Hematopoietic multipotent progenitor cell (in vitro differentiated cells): ENCODE data around the gene CIDEB. TPM values are rescaled to one million over a fixed set of nuclear protein-coding genes. Genes with fewer than 3 reads are reported as not detected.

Source experiments
- DNase-seq, 3 donors: peaks; one replicate each; pipeline ENCODE4 v3.0.0-alpha.2; 2011 to 2015; ENCODE audit warnings: low read depth in 2 of 3, low spot score in 2 of 3
- total RNA-seq: library from RNA; depleted of rRNA; stranded (reverse); fragments of >200 nt; gene quantifications from one replicate; pipeline ENCODE4 v1.2.3, GENCODE V29; 2012

CIDEB gene
- total RNA-seq, 1 donor, result 20.2 TPM

GRCh38 chr14:24271134-24271833, 36.5 kb downstream of the CIDEB start, which contains the start of gene RABGGTA:
Gene RABGGTA (minus strand): TSS chr14:24271597. CDS start chr14:24271115, 482 bp downstream.
- DNase-seq, result peak; percentile 87 to 95 (median 90)

DNA sequence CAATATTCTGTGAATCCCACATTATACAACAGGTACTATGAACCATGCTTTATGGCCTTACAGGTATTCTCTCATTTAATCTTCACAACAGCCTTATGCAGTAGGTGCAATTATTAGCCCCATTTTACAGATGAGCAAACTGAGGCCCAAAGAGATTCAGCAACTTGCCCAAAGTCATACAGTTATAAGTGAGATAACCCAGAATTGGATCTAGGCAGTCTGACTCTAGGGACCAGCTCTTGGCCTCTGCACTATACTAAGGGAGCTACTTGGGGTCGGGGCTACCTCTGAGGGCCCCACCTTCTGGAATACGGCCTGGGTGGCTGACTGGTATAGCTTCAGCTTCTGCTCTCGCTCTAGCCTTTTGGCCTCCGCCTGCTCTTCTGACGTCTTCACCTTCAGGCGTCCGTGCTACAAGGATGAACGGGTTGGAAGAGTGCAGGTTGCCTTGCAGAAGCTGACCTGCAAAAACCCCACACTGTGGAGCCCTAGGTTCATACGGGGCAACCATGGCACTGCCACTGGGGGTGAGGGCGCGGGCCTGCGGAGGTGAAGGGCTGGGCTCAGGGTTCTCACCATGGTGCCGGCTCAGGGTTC, 37.1 kb downstream of the CIDEB start:
- peak in 1 of 3 donors; percentile 32 for DNase-seq

GRCh38 chr14:24269910-24270536, 37.8 kb downstream of the CIDEB start:
- no peak for DNase-seq

DNA sequence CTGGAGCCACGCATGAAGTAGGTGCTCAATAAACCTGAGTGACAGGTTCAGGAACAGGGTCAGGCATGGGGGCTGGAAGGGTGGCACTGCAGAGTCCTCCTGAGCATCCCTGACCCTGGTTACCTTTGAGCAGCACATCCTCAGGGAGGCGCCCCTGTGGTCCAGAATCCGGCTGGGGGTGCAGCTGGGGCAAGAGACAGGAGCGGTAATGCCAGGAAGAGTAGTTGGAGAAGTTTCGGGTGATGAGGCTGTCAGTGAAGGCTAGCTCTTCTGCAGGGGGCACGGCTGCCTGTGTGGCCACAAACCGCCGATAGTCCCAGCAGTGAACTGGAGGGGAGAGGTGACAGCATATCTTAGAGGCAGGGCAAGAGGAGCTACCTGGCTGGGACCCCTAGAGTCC, 38.4 kb downstream of the CIDEB start:
- no peak for DNase-seq

DNA sequence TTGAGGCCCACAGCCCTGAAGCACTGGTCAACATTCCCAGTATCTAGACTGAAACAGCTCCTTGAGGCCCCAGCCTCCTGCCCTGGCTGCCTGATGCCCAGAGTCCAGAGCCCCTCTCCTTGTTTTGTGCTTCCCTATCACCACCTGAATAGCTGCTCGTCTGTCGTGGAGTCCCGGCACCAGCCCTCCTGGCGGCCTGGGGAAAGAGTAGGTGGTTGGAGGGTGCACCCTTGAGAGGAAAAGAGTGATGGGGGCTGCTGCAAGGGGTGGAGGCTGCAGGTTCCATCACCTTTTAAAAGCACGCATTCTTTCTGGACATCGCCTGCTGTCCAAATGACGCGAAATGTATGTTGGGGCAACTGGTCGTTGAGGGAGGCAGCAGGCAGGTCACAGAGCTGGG, 39.6 kb downstream of the CIDEB start:
- no peak for DNase-seq

GRCh38 chr14:24267516-24267915, 40.3 kb downstream of the CIDEB start:
- no peak for DNase-seq

- DNase-seq, result no peak
Measured at GRCh38 chr14:24266344-24267244, 41.2 kb downstream of the CIDEB start.

GRCh38 chr14:24264298-24264697, 43.5 kb downstream of the CIDEB start:
- DNase-seq, result no peak

- no peak for DNase-seq
Measured at GRCh38 chr14:24263848-24264247, 43.9 kb downstream of the CIDEB start.

DNA sequence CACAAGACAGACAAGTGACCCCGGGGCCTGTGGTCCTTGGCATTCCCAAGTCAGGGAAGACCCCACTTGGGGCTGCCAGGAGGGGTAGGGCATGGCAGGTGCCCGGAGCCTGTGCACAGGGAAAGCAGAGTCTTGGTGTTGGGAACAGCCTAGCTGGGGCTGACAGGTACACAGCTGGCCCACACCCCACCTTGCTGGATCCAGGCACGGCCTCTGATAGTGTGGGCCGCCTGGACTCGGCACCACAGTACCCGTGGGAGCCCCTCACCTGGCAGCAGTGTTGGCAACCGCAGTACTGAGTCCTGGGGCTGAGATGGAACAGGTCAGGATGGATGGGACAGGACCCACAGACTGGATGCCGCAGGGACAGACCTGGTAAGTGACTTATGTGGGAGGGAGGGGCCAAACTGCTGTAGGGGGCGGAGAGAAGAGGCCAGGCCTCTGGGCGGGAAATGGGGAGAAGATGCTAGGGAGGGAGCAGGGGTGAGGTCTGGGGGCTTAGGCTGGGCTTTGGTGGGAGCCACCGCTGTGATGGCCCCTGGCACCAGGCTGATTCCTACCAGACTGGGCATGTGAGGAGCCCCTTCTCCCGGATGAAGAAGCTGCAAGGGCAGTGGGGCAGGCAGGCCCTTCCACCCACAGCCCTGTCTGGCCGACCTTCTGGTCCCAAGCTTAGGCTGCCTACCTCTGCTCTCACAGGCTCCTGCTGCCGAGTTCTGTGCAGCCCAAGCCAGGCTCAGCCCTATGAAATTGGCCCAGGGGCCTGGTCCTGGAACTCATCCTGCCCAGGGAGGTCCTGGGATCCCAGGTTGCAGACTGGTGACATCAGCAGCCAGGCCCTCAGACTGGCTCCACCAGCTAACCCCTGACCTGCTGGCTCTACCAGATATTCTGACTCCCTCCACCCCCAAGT, 44.7 kb downstream of the CIDEB start, which contains the start of gene TGM1:
Gene TGM1 (minus strand): TSS at position 357 of the 913 bp plus-strand sequence. CDS start 825 bp downstream, outside the sequence.
- no peak for DNase-seq

DNA sequence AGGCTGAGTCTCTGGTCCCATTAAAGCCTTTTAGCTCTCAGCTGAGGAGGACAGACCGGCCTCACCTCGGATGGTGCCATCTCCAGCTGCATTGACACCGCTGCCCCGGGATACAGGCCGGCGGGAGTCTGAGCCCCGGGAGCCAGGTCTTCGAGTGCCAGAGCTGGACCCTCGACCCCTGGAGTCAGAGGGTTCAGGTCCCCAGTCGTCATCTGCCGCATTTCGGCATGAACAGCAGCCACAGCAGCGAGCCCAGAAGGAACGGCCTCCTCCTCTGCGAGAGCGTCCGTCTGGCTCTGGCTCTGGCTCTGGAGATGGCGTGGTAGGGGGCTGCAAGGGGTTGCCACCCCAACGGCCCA, 45.8 kb downstream of the CIDEB start:
- DNase-seq, result no peak

DNA sequence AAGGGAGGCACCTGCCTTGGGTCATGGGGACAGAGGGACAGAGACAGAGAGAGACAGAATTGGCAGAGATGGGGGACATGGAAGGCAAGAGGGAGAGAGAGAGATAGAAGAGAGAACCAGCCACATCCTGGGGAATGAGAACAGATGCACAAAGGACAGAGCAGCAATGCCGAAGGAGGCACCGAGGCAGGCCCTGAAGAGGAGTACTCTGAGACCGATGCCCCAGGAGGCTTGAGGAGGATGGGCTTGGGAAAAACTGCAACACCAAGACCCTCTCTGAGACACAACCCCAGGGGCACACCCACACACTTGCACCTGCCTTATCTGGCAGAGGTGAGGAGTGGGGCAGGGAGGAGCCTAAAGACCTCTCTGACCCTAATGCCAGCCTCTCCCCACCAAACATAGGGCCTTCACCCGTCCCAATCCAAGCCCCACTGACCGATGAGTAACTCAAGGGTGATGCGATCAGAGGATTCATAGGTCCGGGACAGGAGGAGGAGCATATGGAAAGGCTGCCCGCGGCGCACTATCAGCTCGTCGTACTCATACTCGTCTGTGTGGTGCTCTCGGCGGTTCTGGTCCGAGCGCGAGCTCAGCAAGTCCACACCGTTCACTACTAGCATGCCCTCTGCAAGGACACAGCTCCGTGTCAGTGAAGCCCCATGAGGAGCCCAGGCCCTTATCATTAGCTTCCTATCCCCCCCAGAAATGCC, 46.4 kb downstream of the CIDEB start:
- no peak for DNase-seq

- DNase-seq, result no peak
Measured at GRCh38 chr14:24260780-24261157, 47.0 kb downstream of the CIDEB start.

DNA sequence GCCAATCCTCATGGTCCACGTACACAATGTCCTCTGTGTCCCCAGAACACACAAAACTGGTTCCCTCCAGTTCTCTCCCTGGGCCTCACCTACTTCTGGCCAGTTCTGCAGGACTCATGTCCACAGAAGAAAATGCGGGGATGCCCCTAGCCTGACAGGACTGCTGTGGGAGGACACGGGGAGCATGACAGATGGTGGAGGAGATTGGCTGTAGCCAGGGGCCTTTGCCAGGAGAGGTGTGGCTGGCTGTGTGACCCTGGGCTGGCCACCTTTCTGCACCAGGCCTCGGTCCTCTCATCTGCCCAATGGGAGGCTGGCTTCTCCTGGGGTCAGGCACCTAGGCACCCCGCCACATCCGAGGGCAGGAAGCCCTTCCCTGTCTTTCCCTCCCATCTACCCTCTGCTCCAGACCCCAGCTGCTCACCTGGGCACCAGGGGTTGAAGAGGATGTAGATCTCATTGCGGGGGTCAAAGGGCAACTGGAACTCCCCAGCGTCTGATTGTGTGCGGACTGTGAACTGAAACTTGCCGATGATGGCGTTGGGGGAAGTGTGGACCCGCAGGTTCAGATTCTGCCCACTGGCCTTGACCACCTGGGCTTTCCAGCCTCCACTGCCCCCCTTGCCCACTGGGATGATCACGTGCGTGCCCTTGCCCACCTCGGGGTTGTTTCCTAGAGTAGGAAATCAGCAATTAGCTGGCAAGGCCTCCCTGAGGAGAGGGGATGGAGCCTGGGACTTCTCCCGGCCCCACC, 47.6 kb downstream of the CIDEB start:
- DNase-seq, result no peak

GRCh38 chr14:24259282-24260025, 48.3 kb downstream of the CIDEB start:
- no peak for DNase-seq

DNA sequence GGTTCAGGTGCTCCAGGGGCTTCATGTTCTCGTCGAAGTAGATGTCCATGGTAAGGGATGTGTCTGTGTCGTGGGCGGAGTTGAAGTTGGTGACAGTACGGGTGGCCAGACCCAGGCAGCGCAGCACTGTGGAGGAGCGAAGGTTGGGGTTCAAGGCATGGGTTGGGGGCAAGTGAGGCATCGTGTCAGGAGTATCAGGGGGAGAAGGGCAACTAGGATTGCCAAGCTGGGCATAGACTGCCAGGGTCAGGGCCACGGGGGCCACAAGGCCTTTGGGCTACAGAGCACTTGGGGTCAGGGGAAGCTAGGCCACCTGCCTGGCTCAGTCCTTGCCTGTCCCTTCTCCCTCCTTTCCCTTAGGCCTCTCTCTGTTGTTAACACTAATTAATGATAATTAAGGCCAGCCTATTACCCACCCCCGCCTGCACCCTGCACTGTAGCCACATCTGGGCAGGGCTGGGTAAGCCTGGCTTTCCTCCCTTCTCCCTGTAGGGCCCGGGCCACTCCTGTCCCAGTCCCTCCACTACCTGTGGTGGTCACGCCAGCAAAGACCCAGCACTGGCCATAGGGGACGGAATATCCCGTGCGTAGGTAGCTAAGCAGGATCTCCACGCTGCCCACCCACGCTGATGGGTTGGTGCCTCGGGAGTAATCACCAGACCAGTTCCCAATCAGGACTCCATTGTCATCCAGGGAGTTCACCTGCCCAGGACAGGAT, 49.1 kb downstream of the CIDEB start:
- DNase-seq, result no peak

GRCh38 chr14:24258119-24258518, 49.7 kb downstream of the CIDEB start:
- DNase-seq, result no peak
